ENCODE measurements around the gene CHMP3.

CHMP3 gene

DNA sequence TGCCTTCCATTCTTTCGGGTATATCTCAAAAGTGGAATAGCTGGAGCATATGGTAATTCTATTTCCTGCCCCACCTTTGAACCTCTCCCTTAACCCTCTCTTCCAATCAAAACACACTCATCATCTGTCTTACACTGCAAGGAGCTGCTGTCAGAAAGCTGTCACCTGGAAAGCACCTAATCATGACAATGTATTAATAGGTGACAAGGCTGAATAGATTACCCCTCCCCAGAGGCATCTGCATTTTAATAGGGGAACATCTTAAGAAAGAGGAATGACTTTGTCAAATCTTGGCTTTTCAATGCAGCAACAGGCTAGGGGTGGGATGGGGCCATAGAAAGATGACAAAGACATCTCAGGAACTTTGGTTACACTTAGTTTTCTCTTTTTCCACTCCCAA, 41.3 kb downstream of the CHMP3 start:
- H3K4me1 ChIP-seq (ENCODE audit: control insufficient read depth, insufficient read depth, low read length) = no peaks in the 10 kb centered on the region
- no peak overlapping the region for H3K4me3 ChIP-seq (ENCODE audit: low read depth, low read length)
- no peak overlapping the region for H3K9ac ChIP-seq (ENCODE audit: low read depth, low read length)
- H3K27me3 ChIP-seq (ENCODE audit: control insufficient read depth, insufficient read depth, low read length) = no peaks in the 10 kb centered on the region
- H3K9me3 ChIP-seq (ENCODE audit: control insufficient read depth, insufficient read depth, low read length) = no peaks in the 10 kb centered on the region
- no peaks in the 10 kb centered on the region for H3K36me3 ChIP-seq (ENCODE audit: control insufficient read depth, insufficient read depth, low read length)

DNA sequence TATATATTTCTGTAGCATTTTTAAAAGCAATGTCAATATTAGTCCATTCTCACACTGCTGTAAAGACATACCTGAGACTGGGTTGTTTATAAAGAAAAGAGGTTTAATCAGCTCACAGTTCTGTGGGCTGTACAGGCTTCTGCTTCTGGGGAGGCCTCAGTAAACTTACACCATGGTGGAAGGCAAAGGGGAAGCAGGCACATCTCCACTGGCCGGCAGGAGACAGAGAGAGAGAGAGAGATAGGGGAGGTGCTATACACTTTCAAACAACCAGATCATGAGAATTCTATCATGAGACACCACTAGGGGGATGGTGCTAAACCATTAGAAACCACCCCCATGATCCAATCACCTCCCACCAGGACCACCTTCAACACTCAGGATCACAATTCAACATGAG, 43.1 kb downstream of the CHMP3 start:
- no peak overlapping the region for H3K9ac ChIP-seq (ENCODE audit: low read depth, low read length)
- H3K27me3 ChIP-seq (ENCODE audit: control insufficient read depth, insufficient read depth, low read length) = no peaks in the 10 kb centered on the region
- H3K4me1 ChIP-seq (ENCODE audit: control insufficient read depth, insufficient read depth, low read length) = no peaks in the 10 kb centered on the region
- no peak overlapping the region for H3K4me3 ChIP-seq (ENCODE audit: low read depth, low read length)
- H3K36me3 ChIP-seq (ENCODE audit: control insufficient read depth, insufficient read depth, low read length) = no peaks in the 10 kb centered on the region
- no peaks in the 10 kb centered on the region for H3K9me3 ChIP-seq (ENCODE audit: control insufficient read depth, insufficient read depth, low read length)

DNA sequence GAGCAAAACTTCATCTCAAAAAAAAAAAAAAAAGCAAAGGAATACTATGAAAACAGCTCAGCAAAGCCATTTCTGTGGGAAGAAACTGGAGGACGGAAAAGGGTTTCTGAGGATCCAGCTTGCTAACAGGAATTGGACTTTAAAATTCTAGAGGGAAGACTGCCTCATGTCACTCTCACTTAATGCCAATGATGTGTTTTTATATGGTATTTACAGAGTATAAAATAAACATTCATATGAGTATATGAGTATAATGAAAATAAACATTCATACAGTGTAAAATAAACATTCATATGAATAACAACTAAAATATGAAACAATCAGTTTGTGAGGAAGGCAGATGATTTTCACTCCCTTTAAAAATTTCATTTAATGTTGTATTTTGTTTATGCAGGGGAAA, 43.9 kb downstream of the CHMP3 start:
- H3K27me3 ChIP-seq (ENCODE audit: control insufficient read depth, insufficient read depth, low read length) = no peaks in the 10 kb centered on the region

DNA sequence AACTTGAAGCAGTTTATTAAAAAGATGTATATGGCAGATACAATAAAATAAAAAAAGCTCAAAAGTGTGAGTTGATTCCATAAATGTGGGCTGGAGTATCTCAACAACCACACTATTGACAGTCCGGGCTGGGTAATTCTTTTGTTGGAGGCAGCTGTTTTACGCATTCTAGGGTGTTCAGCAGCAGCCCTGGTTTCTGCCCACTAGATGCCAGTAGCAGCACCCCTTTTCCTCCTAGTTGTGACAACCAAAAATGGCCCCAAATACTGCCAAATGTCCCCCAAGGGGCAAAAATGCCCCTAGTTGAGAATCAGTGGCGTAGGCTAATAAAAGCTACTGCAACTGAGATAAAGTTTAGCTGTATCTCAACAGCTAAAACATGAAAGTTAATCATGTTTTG, 44.8 kb downstream of the CHMP3 start:
- H3K36me3 ChIP-seq (ENCODE audit: control insufficient read depth, insufficient read depth, low read length) = no peaks in the 10 kb centered on the region
- H3K4me1 ChIP-seq (ENCODE audit: control insufficient read depth, insufficient read depth, low read length) = no peaks in the 10 kb centered on the region
- no peaks in the 10 kb centered on the region for H3K9me3 ChIP-seq (ENCODE audit: control insufficient read depth, insufficient read depth, low read length)
- H3K9ac ChIP-seq (ENCODE audit: low read depth, low read length) = no peak overlapping the region
- H3K4me3 ChIP-seq (ENCODE audit: low read depth, low read length) = no peak overlapping the region
- H3K27me3 ChIP-seq (ENCODE audit: control insufficient read depth, insufficient read depth, low read length) = no peaks in the 10 kb centered on the region

More for the DNA sequence above, 43.9 kb downstream of the CHMP3 start:
- H3K9ac ChIP-seq (ENCODE audit: low read depth, low read length) = no peak overlapping the region
- no peaks in the 10 kb centered on the region for H3K36me3 ChIP-seq (ENCODE audit: control insufficient read depth, insufficient read depth, low read length)
- H3K4me1 ChIP-seq (ENCODE audit: control insufficient read depth, insufficient read depth, low read length) = no peaks in the 10 kb centered on the region
- no peak overlapping the region for H3K4me3 ChIP-seq (ENCODE audit: low read depth, low read length)
- H3K9me3 ChIP-seq (ENCODE audit: control insufficient read depth, insufficient read depth, low read length) = no peaks in the 10 kb centered on the region

DNA sequence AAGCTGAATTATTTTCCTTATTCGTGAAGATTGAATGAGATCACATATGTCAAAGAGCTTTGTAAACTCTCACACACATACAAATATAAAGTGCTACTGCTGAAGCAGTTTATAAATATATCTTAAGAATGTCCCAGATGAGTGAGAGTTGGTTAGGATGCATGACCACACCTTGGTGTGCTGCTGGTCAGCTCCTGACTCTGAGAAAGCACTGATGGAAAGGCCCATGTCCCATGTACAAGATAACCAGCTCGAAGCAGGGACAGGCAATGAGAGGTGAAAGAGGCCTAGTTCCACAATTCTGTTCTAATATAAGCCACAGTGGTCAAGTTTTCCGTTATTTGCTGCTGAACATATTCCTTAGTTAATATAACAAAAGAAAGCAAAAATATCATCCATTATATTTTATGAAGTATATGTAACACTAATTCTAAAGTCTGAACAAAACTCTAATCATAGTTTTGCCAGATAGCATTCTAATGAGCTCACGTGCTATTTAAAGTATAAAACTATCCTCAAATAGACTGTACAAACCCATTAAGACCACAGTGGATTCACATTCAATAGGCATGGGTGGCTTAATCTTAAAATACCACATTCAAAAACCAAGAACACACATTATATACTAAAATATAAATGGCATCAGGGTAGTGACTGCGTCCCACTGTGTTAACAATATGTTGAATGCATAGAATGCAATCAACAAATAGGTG, 49.1 kb downstream of the CHMP3 start:
- Histone ChIP-seq H3K9me3 (ENCODE audit: control insufficient read depth, insufficient read depth, low read length) (no peaks in the 10 kb centered on the region), H3K36me3 (ENCODE audit: control insufficient read depth, insufficient read depth, low read length) (no peaks in the 10 kb centered on the region), H3K4me1 (ENCODE audit: control insufficient read depth, insufficient read depth, low read length) (no peaks in the 10 kb centered on the region), H3K4me3 (ENCODE audit: low read depth, low read length) (no peak overlapping the region), H3K27me3 (ENCODE audit: control insufficient read depth, insufficient read depth, low read length) (no peaks in the 10 kb centered on the region), H3K9ac (ENCODE audit: low read depth, low read length) (no peak overlapping the region)

DNA sequence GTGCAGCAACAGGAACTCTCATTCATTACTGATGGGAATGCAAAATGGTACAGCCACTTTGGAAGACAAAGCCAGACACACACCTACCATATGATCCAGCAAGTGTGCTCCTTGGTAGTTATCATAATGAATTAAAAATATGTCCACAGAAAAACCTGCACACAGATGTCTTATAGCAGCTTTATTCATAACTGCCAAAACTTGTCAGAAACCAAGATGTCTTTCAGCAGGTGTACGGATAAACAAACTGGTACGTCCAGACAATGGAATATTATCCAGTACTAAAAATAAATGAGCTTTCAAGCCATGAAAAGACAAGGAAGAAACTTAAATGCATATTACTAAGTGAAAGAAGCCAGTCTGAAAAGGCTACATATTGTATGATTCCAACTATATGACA, 50.4 kb downstream of the CHMP3 start:
- Histone ChIP-seq H3K4me1 (ENCODE audit: control insufficient read depth, insufficient read depth, low read length) (no peaks in the 10 kb centered on the region), H3K9me3 (ENCODE audit: control insufficient read depth, insufficient read depth, low read length) (no peaks in the 10 kb centered on the region), H3K9ac (ENCODE audit: low read depth, low read length) (no peak overlapping the region), H3K36me3 (ENCODE audit: control insufficient read depth, insufficient read depth, low read length) (no peaks in the 10 kb centered on the region), H3K27me3 (ENCODE audit: control insufficient read depth, insufficient read depth, low read length) (no peaks in the 10 kb centered on the region), H3K4me3 (ENCODE audit: low read depth, low read length) (no peak overlapping the region)

DNA sequence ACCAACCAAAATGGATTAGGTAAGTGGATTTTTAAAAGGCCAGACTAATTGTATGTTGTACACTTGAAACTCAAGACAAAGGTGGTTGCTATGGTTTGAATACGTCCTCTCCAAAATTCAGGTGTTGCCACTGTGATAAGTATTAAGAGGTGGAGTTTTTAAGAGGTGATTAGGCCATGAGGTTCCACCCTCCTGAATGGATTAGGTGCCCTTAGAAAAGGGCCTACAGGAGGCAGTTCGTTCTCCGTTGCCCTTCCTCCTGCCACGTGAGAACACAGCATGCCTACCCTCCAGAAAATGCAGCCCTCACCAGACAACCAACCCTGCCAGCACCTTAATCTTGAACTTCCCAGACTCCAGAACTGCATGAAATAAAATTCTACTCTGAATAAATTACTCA, 51.2 kb downstream of the CHMP3 start:
- Histone ChIP-seq H3K27me3 (ENCODE audit: control insufficient read depth, insufficient read depth, low read length) (no peaks in the 10 kb centered on the region), H3K4me1 (ENCODE audit: control insufficient read depth, insufficient read depth, low read length) (no peaks in the 10 kb centered on the region), H3K9me3 (ENCODE audit: control insufficient read depth, insufficient read depth, low read length) (no peaks in the 10 kb centered on the region), H3K9ac (ENCODE audit: low read depth, low read length) (no peak overlapping the region), H3K4me3 (ENCODE audit: low read depth, low read length) (no peak overlapping the region), H3K36me3 (ENCODE audit: control insufficient read depth, insufficient read depth, low read length) (no peaks in the 10 kb centered on the region)

DNA sequence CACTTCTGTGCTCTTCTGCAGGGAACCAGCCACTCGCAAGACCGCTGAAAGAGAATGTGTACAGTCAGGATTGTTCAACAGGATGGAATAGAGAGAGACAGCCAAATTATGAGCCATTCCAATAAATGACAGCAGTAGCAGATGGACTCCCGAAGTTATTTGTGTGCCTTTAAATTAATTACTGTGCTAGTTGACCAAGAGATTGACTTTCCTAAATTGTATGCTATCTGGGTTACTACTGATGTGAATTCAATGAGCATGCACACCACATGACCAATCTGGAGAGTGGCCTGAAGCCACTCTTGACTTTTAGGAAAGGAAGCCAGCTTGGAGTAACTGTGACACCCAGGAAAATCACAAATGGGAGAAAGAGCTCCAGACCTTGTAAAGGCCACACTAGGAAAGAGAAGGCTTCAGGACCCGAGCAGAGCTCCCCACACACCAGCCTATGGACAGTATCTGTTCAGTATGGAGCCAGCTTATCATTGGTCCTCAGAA, 52.8 kb downstream of the CHMP3 start:
- Histone ChIP-seq H3K4me3 (ENCODE audit: low read depth, low read length) (no peak overlapping the region), H3K9ac (ENCODE audit: low read depth, low read length) (no peak overlapping the region), H3K27me3 (ENCODE audit: control insufficient read depth, insufficient read depth, low read length) (no peaks in the 10 kb centered on the region), H3K9me3 (ENCODE audit: control insufficient read depth, insufficient read depth, low read length) (no peaks in the 10 kb centered on the region), H3K36me3 (ENCODE audit: control insufficient read depth, insufficient read depth, low read length) (no peaks in the 10 kb centered on the region), H3K4me1 (ENCODE audit: control insufficient read depth, insufficient read depth, low read length) (no peaks in the 10 kb centered on the region)

DNA sequence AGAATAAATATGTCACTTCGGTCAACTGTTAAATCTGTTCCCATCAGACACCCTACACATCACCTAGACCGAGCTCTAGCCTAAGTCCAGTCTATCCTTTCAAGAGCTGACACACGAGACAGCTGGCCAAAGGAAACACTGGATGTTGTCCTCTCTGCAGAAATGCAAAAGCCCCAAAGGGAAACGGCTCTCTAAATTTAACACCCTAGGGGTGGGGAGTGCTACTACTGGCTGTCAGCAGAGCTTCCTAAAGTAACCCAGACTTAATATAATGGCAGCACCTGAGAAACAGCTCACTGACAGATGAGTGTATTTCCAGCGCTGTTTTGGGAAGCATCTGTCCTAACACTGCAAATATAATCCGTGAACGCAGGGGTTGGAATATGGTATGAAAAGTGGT, 55.6 kb downstream of the CHMP3 start:
- Histone ChIP-seq H3K9me3 (ENCODE audit: control insufficient read depth, insufficient read depth, low read length) (no peaks in the 10 kb centered on the region), H3K9ac (ENCODE audit: low read depth, low read length) (no peak overlapping the region), H3K4me3 (ENCODE audit: low read depth, low read length) (no peak overlapping the region), H3K27me3 (ENCODE audit: control insufficient read depth, insufficient read depth, low read length) (no peaks in the 10 kb centered on the region), H3K4me1 (ENCODE audit: control insufficient read depth, insufficient read depth, low read length) (no peaks in the 10 kb centered on the region), H3K36me3 (ENCODE audit: control insufficient read depth, insufficient read depth, low read length) (peaks cover 2% of the 10 kb centered on the region)

DNA sequence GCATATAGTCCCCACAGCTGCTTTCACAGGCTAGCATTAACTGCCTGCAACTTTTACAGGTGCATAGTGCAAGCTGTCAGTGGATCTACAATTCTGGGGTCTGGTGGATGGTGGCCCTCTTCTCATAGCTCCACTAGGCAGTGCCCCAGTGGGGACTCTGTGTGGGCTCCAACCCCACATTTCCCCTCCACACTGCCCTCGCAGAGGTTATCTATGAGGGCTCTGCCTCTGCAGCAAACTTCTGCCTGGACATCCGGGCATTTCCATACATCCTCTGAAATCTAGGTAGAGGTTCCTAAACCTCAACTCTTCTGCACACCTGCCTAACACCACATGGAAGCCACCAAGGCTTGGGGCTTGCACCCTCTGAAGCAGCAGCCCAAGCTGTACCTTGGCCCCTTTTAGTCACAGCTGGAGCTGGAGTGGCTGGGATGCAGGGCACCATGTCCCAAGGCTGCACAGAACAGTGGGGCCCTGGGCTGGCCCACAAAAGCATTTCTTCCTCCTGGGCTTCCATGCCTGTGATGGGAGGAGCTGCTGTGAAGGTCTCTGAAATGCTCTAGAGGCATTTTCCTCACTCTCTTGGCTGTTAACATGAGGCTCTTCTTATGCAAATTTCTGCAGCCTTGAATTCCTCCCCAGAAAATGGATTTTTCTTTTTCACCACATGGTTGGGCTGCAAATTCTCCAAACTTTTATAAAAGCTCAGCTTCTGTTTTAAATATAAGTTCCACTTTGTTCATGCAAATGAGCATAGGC, 62.7 kb downstream of the CHMP3 start:
- H3K36me3 ChIP-seq (ENCODE audit: control insufficient read depth, insufficient read depth, low read length) = peaks cover 13% of the 10 kb centered on the region
- no peak overlapping the region for H3K9ac ChIP-seq (ENCODE audit: low read depth, low read length)
- no peaks in the 10 kb centered on the region for H3K27me3 ChIP-seq (ENCODE audit: control insufficient read depth, insufficient read depth, low read length)
- no peak overlapping the region for H3K4me3 ChIP-seq (ENCODE audit: low read depth, low read length)
- H3K9me3 ChIP-seq (ENCODE audit: control insufficient read depth, insufficient read depth, low read length) = peaks cover 9% of the 10 kb centered on the region
- H3K4me1 ChIP-seq (ENCODE audit: control insufficient read depth, insufficient read depth, low read length) = no peaks in the 10 kb centered on the region

DNA sequence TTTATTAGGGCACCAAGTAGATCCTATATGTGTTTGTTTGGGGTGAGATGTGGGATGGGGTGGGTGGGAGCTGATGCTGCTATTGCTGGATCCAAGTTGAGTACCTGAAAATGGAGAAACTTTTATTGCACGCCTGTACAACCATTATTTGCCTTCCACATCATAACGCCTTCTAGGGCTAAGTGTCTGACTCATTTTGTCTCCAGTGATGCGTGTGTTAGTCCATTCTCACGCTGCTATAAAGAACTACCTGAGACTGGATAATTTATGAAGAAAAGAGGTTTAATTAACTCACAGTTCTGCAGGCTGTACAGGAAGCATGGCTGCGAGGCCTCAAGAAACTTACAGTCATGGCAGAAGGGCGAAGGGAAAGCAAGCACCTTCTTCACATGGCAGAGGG, 63.9 kb downstream of the CHMP3 start:
- Histone ChIP-seq H3K36me3 (ENCODE audit: control insufficient read depth, insufficient read depth, low read length) (peaks cover 11% of the 10 kb centered on the region), H3K9ac (ENCODE audit: low read depth, low read length) (no peak overlapping the region), H3K4me3 (ENCODE audit: low read depth, low read length) (no peak overlapping the region), H3K4me1 (ENCODE audit: control insufficient read depth, insufficient read depth, low read length) (no peaks in the 10 kb centered on the region), H3K27me3 (ENCODE audit: control insufficient read depth, insufficient read depth, low read length) (no peaks in the 10 kb centered on the region), H3K9me3 (ENCODE audit: control insufficient read depth, insufficient read depth, low read length) (peaks cover 9% of the 10 kb centered on the region)

All from iPS-15b (cell line).